Measurements from ENCODE around the gene CPLANE2.
A peak's percentile ranks its signal among the peaks of the same experiment; 100 is the strongest.

CPLANE2 gene

DNA sequence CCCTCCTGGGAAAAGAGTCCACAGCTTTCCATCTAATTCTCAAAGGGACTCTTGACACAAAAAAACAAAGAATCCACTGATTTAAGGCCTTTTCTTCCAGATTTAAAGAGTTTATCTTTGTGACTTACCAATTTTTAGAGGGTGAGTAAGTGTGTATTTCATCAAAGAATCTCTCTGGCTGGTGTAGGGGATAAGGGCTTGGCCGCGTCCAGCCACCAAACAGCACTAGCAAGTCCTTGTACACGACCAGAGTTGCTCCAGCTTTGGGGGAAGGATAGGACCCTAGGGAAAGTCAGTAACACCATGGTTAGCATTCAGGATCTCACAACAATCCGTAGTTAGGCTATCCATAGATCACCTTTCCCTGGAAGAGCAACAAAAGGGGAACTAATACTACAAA, 19.5 kb upstream of the CPLANE2 start:
- DNase-seq (ENCODE audit: low read depth), result no peak
- no peak overlapping the region for H3K4me3 ChIP-seq (ENCODE audit: low read length)
- TF ChIP-seq, protein P1, sequence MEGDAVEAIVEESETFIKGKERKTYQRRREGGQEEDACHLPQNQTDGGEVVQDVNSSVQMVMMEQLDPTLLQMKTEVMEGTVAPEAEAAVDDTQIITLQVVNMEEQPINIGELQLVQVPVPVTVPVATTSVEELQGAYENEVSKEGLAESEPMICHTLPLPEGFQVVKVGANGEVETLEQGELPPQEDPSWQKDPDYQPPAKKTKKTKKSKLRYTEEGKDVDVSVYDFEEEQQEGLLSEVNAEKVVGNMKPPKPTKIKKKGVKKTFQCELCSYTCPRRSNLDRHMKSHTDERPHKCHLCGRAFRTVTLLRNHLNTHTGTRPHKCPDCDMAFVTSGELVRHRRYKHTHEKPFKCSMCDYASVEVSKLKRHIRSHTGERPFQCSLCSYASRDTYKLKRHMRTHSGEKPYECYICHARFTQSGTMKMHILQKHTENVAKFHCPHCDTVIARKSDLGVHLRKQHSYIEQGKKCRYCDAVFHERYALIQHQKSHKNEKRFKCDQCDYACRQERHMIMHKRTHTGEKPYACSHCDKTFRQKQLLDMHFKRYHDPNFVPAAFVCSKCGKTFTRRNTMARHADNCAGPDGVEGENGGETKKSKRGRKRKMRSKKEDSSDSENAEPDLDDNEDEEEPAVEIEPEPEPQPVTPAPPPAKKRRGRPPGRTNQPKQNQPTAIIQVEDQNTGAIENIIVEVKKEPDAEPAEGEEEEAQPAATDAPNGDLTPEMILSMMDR (conservative IDR thresholded peaks at IDR 0.05; ENCODE audit: low read length), result no peak

DNA sequence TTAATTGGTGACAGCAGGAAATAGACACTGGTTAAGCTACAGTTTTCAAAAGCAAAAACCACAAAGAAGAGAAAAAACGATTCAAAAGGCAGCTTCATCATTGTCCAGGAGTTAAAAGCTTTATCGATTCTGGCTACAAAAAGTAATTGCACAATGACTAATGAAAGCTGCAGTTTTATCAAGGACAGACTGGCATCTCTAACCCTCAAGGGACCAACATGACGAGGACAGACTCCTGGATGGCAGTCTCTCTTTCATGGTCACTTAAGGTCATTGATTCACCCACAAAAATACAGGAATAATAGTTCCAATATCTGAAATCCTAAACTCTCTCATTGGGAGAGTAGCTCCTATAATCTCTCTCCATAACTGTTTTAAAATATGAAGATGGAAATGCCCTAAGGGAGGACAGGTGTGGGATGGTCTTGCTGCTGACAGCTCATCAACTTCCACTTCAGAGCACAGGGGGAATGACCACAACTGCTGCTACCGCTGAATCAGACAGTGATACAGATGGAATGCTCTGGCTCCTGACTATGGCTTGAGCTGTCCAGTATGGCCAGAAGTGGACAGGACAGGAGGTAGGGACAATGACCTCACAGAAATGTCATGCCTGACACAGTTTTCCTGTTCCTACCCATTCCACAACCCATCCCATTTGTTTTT, 17.4 kb upstream of the CPLANE2 start:
- DNase-seq (ENCODE audit: low read depth), result no peak
- TF ChIP-seq, protein P1 (conservative IDR thresholded peaks at IDR 0.05; ENCODE audit: low read length), result no peak
- H3K4me3 ChIP-seq (ENCODE audit: low read length), result no peak overlapping the region

DNA sequence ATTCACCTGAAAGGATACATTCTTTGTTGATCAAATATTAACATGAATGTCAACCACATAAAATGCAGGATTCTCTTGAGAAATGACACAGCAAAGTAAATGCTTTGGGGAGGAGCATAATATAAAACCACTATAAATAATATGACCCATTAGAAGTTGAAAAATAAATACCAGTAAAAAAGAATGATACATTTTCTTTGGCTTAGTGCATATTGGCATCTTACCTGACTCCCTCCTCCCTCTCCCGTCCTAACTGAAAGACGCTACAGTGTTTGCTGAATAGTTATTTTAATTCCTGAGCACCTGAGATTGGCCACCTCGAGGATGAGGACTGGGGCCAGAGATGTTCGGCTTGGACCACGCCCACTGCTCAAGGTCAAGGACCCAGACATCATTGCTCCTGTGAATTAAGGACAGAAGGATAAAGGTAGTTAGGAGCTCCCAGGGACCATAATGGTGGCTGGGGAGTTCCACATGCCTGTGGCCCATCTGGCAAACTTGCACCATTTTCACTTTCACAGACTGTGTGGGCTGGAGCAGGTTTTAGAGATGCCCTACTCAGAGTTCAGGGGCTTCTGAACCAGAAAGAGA, 16.4 kb upstream of the CPLANE2 start:
- H3K4me3 ChIP-seq (ENCODE audit: low read length), result no peak overlapping the region
- TF ChIP-seq, protein P1 (conservative IDR thresholded peaks at IDR 0.05; ENCODE audit: low read length), result no peak
- no peak for DNase-seq (ENCODE audit: low read depth)

DNA sequence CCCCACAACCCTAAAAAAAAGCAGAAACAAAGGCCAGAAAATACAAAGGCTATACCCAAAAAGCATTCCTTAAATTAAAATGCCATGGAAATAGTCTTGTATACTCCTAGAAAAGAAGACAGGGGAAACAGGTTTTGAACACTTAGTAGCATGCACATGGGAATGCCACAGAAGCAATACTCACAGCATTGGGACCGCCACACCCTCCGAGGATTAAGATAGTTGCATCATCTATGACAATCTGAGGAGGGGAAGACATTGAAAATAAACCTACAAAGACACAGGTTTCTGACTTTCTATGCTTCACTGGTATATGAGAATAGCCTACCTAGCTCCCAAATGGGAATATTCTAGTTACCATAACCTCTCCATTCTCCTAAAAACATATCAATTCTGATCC, 15.9 kb upstream of the CPLANE2 start:
- H3K4me3 ChIP-seq (ENCODE audit: low read length), result no peak overlapping the region
- TF ChIP-seq, protein P1 (conservative IDR thresholded peaks at IDR 0.05; ENCODE audit: low read length), result no peak
- no peak for DNase-seq (ENCODE audit: low read depth)

DNA sequence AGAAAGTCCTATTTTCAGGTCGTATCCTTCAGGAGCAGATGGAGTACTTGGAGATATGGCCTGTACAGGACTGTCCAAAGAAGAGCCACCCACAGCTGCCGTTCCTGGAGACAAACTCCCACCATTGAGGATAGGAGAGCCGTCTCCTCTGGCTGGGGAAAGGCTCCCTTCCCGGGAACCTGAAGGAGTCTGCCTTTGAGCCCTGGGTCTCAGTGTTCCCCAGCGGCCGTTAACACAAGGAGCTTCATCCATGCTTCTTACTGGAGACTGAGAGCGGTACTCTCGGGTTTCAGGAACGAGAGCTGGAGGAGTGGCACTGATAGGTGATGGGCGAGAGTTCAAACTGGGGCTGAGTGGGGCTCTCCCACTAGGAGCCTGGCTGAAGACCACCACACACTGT, 14.4 kb upstream of the CPLANE2 start:
- no peak for DNase-seq (ENCODE audit: low read depth)

DNA sequence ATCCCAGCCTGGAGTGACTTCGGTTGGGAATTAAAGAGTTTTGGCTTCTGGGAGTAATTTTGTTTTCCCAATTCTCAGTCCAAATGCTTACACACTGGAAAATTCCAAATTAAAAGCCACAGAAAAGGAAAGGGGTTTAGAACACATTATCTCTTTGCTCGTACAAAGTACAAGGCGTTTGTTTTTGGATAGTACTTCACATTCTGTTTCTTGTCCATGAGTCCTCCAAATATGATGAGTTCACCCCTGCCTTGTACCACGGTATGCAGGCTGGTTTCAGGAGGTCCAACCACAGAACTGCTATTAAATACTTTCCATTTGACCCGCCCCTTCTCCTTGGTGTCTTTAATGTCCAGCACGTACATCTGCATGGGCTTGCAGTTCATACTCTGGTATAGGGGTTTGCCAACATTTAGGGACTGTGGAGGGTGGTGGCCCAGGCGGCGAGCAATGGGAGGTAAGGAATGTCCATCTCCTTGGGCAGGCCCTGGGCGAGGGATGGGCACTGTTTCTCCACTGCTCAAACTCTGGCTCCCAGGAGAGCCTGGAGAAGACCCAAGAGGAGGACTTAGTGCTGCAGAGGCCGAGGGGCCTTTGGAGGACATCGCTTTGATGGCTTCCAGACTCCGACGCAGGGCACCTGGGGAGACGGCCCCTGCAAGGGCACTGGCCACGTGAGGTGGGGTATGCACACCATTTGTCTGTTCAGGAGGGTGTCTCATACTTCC, 13.7 kb upstream of the CPLANE2 start:
- DNase-seq (ENCODE audit: low read depth), result peak; percentile 84
- TF ChIP-seq, protein P1 (conservative IDR thresholded peaks at IDR 0.05; ENCODE audit: low read length), result no peak
- H3K4me3 ChIP-seq (ENCODE audit: low read length), result no peak overlapping the region

More for the DNA sequence above, 14.4 kb upstream of the CPLANE2 start:
- H3K4me3 ChIP-seq (ENCODE audit: low read length), result no peak overlapping the region
- TF ChIP-seq, protein P1 (conservative IDR thresholded peaks at IDR 0.05; ENCODE audit: low read length), result no peak

Data from AG10803 (cell line).